ENCODE measurements around the gene CARNS1.
A peak's percentile ranks its signal among the peaks of the same experiment; 100 is the strongest.

CARNS1 gene

GRCh38 chr11:67415501-67416304 lies at the start of gene CARNS1:
CARNS1 (plus strand) TSS chr11:67415678; CDS start chr11:67416200, 522 bp downstream.
- DNase-seq (ENCODE audit: low spot score): no peak

GRCh38 chr11:67365736-67366444 lies 49.6 kb upstream of the CARNS1 start:
- DNase-seq (ENCODE audit: low spot score): no peak

GRCh38 chr11:67366546-67366945 lies 48.9 kb upstream of the CARNS1 start:
- DNase-seq (ENCODE audit: low spot score): no peak

GRCh38 chr11:67366961-67367760 lies 48.3 kb upstream of the CARNS1 start:
- DNase-seq (ENCODE audit: low spot score): no peak

GRCh38 chr11:67367761-67368227 lies 47.7 kb upstream of the CARNS1 start:
- no peak for DNase-seq (ENCODE audit: low spot score)

GRCh38 chr11:67368621-67369020 lies 46.9 kb upstream of the CARNS1 start:
- DNase-seq (ENCODE audit: low spot score): no peak

- DNase-seq (ENCODE audit: low spot score): no peak
Measured at GRCh38 chr11:67369275-67369674, 46.2 kb upstream of the CARNS1 start.

GRCh38 chr11:67369801-67370284 lies 45.6 kb upstream of the CARNS1 start:
- no peak for DNase-seq (ENCODE audit: low spot score)

GRCh38 chr11:67370351-67371076 lies 45.0 kb upstream of the CARNS1 start:
- no peak for DNase-seq (ENCODE audit: low spot score)

GRCh38 chr11:67371189-67371910 lies 44.1 kb upstream of the CARNS1 start:
- DNase-seq (ENCODE audit: low spot score): peak; percentile 31

- DNase-seq (ENCODE audit: low spot score): no peak
Measured at GRCh38 chr11:67371911-67372320, 43.6 kb upstream of the CARNS1 start.

- DNase-seq (ENCODE audit: low spot score): no peak
Measured at GRCh38 chr11:67372321-67372992, 43.0 kb upstream of the CARNS1 start.

GRCh38 chr11:67372993-67373647 lies 42.4 kb upstream of the CARNS1 start, which contains the start of gene CLCF1:
CLCF1 (minus strand) TSS chr11:67373598; CDS start chr11:67373539, 59 bp downstream.
- DNase-seq (ENCODE audit: low spot score): no peak

GRCh38 chr11:67373648-67374570 lies 41.6 kb upstream of the CARNS1 start:
- DNase-seq (ENCODE audit: low spot score): peak; percentile 84

- DNase-seq (ENCODE audit: low spot score): no peak
Measured at GRCh38 chr11:67374571-67375281, 40.8 kb upstream of the CARNS1 start.

- no peak for DNase-seq (ENCODE audit: low spot score)
Measured at GRCh38 chr11:67375320-67376055, 40.0 kb upstream of the CARNS1 start.

All from CD4-positive, alpha-beta T cell treated with Interleukin-2 at 100 ng/mL for 4 hours (primary cell).